ENCODE data around the gene SNX25.

The SNX25 gene

DNA sequence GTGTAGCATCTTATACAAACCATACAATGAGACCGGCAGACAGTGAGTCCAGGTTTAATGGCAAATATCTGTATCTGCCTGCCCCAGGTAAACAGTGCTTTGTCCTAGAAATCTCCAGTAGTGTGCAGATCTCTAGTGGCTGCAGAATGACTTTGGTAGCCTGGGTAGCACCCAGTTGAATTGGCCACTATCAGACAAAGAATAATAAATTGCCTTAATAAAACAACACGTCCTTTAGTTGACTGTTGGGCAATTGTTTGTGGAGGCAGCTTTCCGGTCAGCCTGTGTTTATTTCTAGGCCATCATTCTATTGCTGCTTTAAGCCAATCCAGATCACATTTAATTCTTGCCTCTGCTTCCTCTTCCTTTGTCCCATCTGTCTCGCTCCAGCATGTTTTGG is 52.5 kb downstream of the SNX25 start:
- DNase-seq (ENCODE audit: low read depth in 2 of 2): no peak

DNA sequence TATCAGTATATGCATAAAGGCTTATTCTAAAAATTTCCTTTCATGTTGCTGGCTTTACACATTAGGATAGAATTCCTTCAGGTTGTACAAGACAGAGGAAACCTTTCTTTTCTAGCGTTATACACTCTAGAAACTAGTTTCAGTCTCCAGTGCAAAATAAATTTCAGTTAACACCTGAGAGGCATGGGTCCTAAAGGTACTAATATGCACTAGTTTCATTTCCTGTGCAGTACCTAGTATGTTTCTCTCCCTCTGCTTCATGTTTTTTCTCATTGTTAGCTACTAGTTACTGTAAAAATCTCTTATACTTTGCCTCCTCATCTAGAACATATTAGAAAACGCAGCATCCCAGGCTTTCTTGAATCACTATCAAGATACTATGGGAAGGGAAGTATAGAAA is 54.0 kb downstream of the SNX25 start:
- DNase-seq (ENCODE audit: low read depth in 2 of 2): no peak

DNA sequence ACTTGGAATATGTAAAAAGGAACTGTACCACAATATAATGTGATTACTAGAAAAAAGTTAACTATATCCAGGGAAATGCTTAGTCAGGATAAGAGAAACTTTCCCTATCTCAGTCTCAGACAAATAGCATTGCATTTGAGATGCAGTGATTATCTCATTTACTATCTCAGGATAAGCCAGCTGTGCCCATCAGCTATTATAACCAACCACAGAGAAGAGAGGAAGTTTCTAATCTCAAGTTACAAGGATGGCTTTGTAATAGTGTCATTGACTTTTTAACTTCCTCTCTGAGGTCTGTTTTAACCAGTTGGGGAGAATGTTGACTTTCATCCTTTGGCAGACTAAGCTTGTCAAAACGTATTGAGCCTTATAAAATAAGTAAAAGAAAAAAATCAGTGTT is 56.5 kb downstream of the SNX25 start:
- no peak for DNase-seq (ENCODE audit: low read depth in 2 of 2)

DNA sequence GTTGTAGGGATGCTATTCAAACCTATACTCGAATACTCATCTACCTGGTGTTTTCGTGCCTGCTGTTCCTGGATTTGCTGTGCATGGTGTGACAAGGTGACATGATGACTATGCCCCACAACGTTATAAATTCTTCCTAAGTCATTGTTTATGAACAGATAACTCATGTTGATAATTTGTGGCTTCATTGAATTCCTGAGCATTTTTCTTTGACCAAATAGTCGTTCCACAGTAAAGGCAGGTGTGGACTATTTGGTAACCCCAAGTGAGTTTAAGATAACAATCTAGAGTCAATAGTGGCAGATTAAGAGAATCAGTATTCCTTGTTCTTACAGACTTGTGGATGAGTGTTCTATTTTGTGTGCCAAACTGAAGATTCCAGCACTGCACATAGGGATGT is 59.9 kb downstream of the SNX25 start:
- no peak for DNase-seq (ENCODE audit: low read depth in 2 of 2)

DNA sequence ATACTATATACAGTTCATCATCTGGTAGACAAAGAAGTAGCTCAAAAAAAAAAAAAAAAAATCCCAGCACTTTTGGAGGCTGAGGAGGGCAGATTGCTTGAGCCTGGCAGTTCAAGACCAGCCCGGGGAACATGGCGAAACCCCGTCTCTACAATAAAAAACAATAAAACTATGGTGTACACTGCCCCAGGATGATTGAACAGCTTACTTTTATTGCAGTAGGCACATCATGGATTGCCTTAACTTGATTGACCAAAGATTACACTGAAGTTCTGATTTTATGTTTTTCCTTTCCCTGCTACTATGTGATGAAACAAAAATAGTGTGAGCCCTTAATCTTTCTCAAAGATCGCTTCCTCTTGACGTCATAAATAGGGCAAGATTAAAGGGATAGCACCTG is 60.6 kb downstream of the SNX25 start:
- DNase-seq (ENCODE audit: low read depth in 2 of 2): no peak

DNA sequence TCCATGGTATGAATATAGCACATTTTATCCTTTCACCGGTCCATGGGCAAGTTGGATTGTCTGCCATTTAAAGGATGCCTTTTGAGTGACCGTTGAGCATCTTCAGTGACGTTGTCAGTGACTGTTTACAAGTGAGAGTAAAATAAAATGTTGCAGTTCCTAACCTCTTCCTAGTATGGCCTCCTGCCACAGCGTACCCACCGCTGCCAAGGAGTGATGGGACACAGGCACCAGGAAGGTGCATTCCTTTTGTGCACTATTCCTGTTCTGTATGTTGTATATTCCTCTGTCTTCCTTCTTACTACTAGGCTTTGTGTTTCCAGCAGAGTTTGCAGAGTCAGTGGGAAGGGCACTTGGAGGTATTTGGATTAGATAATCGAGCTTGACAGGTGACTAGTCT is 61.5 kb downstream of the SNX25 start:
- no peak for DNase-seq (ENCODE audit: low read depth in 2 of 2)

DNA sequence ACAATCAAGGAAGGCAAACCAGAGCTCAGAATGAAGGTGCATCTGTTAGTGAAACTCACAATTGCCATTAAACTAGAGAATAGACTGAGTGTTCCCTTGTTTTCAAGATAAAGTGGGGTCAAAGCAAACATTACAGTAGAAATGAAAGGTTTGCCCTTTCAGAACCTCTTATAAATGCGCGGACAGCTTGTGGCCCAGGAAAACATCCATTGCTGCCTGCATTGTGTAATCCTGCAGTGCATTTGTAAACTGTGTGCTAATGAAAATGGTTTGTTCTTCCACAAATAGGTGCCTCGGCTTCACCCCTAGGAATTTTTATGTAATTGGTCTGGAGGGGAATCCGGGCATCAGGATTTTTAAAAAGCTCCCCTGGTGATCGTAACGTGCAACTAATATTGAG is 62.8 kb downstream of the SNX25 start:
- no peak for DNase-seq (ENCODE audit: low read depth in 2 of 2)

DNA sequence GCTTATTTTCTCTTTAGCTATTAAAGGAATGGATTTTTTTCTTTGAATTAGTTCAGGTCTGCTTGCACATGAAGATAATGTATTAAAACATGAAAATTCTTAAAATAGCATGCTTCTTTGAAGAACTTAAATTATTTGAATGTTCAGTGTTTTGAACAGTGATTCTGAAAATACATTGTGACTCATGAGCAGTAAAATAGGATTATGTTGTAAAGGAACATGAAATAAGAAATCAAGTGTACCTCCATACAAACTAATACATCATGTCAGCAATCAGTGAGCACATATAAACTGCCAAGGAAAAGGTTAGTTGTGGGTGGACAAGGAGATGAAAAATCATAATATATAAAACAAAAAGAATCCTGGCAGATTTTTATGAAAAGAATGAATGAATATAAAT is 66.1 kb downstream of the SNX25 start:
- DNase-seq (ENCODE audit: low read depth in 2 of 2): no peak

DNA sequence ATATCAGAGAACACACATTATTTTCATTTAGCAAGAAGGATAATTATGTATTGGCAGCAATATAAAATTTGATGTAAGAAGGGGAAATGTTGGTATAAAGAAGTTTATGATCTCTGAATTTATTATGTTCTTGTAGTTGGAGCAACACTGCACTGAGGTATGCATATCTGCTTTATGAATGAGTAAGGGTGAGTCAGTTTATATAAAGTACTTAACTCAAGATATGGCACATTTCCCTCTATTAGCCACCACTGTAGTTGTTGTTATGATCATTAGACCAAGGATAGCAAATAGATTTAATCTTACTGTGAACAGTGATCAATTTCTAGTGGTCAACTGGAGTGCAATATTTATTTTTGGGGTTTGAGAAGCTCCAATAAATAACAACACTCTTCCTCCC is 66.6 kb downstream of the SNX25 start:
- no peak for DNase-seq (ENCODE audit: low read depth in 2 of 2)

DNA sequence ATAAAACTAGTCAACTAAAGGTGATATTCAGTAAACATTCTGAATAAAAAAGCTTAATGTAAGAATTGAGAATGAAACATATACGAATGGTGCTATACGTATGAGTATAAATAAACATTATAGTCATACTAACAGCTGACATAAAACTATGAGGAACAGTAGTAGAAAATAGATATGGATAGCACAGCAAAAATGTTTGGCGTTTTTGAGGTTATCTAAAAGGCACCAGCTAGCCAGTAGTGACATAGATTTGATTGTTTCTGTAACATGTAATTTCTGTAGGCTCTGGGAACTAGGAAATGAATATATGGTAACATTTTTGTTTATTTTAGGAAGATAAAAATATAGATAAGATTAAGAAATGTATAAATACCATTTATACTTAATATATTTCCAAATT is 69.3 kb downstream of the SNX25 start:
- no peak for DNase-seq (ENCODE audit: low read depth in 2 of 2)

DNA sequence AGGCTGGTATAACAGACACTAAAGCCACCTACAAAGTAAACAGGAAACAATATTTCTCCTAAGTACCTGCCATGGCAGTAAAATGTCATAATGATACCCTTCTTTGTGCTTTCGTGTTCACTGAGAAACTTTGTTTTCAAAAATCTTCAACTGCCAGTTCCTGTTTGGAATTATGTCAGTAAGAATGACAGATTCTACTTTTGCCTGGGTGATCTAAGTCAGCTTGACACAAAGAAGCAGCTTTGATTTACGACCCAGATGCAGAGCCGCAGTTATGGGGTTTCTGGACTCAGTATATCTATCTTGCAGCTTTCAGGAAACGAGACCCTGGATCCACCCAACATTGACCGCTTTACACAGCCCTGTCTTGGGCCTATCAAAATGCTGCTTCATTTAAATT is 71.2 kb downstream of the SNX25 start:
- DNase-seq (ENCODE audit: low read depth in 2 of 2): no peak

DNA sequence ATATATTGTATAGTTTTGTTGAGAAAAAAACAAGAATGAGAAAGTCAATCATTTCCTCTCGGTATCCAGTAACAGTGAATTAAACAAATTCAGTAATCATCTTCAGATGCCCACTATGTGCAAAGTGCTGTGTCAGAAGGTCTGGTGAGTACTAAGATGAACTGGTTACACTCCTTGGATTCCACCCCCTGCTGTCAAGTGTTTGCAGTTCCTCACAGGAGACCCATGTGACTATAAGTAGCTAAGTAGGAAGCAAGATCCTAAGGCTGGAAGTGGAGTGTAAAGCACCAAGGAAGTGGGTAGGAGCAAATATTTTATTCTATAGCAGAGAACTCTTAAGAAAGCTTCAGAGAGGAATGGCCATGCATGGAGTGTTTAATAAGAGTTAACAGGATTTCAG is 73.6 kb downstream of the SNX25 start:
- DNase-seq (ENCODE audit: low read depth in 2 of 2): no peak

DNA sequence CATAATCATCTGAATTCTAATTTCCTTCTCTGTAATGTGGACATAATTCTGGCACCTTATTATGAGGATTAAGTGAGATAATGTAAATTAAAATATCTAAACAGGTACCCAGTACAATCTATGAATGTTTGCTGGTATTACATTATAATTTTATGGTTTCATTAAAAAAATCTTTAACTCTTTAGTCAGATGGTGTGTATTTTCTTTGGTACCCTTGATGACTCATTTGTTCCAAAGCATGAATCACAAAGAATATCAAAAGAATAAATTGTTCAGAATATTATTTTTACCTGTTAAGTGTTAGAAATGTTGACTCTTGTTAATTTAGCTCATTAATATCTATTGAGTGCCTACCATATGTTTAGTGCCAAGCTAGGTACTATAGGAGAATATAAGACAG is 74.3 kb downstream of the SNX25 start:
- DNase-seq (ENCODE audit: low read depth in 2 of 2): no peak

DNA sequence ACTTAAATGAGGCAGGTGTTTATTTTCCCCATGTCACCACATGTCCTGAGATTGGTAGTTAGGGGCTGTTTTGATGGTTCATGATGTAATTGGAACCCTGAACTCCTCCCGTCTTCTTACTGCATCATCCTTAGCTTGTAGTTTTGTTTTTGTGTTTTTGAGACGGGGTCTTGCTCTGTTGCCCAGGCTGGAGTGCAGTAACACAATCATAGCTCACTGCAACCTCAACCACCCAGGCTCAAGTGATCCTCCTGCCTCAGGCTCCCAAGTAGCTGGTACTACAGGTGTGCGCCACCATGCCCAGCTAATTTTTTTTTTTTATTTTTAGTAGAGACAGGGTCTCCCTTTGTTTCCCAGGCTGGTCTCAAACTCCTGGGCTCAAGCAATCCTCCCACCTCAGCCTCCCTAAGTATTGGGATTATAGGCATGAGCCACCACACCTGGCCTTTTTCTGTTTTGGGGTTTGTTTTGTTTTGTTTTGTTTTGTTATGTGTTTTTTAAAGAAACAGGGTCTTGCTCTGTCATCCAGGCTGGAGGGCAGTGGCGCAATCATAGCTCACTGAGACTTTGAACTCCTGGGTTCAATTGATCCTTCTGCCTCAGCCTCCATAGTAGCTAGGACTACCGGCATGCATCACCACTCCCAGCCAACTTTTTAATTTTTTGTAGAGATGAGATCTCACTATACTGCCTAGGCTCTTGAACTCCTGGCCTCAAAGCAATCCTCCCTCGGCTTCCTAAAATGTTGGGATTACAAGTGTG is 76.4 kb downstream of the SNX25 start:
- DNase-seq (ENCODE audit: low read depth in 2 of 2): no peak

DNA sequence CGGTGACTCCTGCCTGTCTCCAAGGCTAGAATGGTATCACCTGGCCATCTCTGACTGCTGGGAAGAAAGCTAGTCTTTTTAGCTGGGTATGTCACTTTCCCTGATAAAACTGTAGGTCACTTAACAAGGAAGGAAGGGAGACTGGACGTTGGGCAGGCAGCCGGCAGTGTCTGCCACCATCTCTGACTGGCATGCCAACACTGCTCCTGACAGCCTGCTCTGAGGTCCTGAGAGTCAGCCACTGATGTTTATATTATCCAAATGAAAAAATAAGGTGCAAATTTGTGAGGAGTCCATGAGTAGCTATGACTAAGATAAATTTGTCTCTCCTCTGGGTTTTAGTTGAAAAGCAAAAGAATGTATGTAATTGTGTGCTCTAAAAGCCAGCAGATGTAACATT is 77.2 kb downstream of the SNX25 start:
- no peak for DNase-seq (ENCODE audit: low read depth in 2 of 2)

DNA sequence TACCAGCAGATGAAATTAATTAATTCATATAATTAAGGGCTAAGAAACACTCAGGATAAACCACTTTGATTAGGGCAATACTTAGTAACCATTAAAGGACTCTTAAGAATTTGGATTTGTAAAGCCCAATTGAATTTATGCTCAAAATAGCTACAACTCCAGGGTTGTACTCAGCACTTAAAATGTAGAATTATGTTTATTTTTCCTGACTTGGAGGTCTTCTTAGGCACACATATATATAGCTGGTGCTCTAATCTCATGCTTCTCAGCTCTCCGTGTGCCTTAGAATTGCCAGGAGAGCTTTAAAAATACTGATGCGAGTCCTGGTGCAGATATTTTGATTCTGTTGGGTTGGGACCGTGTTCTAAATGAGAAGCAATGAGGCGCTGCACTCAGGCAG is 77.6 kb downstream of the SNX25 start:
- no peak for DNase-seq (ENCODE audit: low read depth in 2 of 2)

DNA sequence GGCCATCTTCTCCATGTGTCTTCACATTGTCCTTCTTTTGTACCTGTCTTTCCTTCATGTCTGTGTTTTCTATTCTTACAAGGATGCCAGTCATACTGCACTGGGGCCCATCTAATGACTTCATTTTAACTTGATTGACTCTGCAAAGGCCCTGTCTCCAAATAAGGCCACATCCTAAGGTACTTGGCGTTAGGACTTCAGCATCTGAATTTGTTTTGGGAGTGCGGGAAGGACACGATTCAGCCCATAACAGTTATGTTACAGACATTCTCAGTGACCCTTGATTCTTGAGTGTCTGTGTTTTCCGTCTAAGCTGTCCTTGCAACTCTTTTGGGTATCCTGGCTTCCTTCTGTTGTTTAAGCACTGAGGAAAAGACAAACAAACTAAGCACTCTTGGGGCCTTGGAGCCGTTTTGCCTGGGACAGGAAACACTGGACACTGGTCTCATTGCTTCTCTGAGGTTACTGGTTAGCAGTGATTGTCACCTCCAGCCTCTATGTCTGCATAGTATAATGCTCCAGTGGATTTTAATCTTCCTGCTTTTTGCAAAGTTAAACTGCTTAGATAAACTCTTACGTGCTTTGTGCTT is 80.7 kb downstream of the SNX25 start:
- no peak for DNase-seq (ENCODE audit: low read depth in 2 of 2)

DNA sequence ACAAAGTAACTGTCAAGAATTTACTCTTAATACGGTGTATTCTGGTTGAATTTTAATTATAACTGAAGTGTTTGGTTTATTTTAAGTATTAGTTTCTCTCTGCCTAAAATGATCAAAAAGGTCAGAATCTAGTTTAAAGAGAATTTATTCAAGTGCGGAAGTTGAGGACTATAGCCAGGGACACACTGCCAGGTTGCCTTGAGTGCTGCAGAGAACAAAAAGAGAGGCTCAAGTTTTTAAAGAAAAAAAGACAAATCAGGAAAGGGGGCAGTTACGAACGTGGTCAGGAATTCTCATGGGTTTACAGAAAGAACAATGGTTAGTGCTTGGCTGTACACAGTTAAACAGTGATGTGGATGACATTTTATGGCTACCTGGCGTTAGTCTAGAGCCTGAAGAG is 81.3 kb downstream of the SNX25 start:
- no peak for DNase-seq (ENCODE audit: low read depth in 2 of 2)

DNA sequence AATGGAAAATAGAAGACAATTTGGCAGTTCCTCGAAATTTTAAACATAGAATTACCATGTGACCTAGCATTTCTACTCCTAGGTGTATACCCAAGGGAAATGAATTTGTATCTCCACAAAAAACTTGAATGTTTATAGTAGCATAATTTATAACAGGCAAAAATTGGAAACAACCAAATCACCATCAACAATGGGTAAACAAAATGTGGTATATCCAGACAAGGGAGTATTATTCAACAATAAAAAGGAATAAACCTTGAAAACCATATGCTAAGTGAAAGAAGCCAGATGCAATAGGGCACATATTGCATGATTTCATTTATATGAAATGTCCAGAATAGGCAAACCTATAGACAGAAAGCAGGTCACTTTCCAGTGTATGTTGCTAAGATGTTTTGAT is 83.8 kb downstream of the SNX25 start:
- no peak for DNase-seq (ENCODE audit: low read depth in 2 of 2)

DNA sequence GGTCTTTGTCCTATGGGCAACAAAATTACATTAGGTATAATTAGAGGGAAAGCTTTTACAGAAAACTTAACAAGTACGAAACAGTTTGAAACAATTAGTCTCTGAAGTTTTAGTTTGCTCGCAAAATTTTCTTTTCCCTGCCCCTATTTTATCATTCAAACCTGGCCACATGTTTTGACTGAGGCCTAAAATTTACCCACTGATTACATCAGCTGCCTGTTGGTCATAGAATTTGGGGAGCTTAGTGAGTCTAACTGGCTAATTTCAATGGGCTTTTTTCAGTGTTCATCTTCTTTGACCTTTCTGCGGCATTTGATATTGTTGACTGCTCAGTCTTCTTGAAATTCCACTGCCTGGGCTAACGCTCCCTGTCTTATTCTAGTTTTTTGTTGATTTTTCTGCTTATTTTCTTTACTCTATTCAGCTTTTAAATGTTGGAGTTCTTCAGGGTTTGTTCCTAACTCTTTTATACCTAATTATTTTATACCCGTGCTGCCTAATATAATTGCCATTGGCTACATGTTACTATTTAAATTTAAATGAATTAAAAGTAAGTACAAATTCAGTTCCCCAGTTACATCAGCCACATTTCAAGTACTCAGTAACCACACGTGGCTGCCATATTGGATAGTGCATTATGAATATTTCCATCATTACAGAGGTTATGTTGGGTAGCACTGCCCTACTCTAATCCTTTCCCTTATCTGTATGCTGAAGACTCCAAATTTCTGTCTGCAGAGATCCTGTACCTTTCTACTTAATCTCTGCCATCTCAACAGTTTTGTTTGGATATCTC is 87.5 kb downstream of the SNX25 start:
- DNase-seq (ENCODE audit: low read depth in 2 of 2): no peak

DNA sequence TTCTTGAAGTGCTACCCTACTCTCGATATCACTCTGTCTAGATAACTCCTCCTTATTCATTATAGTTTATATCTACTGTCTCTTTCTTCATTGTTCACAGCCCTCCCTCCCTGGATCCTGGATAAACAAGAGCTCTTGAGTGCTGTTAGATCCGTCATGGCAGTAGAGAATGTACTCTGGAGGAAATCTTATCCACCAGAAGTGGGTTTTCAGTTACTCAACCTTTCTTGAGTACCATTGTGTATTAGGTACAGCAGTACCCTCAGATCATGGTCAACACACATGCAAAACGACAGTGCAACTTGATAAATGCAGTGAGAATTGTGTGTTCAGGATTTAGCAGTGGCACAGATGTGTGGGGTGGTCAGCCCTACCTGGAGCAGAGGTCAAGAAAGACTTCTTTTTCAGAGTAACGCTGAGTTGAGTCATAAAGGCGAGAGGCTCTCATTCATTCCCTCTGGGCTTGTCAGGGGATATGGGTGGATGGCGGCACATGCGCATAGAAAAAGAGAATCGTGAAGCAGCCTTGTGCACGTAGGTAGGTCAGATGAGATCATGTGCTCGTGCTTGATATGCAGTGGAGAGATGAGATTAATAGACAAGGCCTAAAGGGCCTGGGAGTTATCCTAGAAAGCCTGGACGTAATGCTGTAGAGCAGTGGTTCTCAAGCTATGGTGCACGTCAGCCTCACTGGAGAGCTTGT is 89.5 kb downstream of the SNX25 start:
- no peak for DNase-seq (ENCODE audit: low read depth in 2 of 2)

DNA sequence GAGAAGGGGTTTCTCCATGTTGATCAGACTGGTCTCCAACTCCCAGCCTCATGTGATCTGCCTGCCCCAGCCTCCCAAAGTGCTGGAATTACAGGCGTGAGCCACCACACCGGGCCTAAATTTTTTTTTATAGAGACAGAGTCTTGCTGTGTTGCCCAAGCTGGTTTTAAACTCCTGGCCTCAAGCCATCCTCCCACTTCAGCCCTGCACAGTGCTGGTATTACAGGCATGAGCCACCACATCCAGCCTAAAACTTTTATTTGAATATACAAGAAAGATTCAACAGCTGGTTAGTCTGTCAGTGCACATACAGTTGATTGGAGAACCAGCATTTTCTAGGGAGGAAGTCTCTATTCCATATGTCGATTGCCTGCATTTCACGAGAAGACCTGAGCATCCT is 95.1 kb downstream of the SNX25 start:
- DNase-seq (ENCODE audit: low read depth in 2 of 2): no peak
